OCI-LY7 (cell line): ENCODE results near the gene RNF149. TPM values are rescaled to one million over a fixed set of nuclear protein-coding genes. Genes with fewer than 3 reads are reported as not detected.
"Not testable (repeated sequence)": the region's sequence is repeated elsewhere in the genome, so short reads cannot be mapped to it uniquely, and the experiment has no call there.

Experiments
- BruUV-seq: library from RNA; stranded (reverse); fragments of 400-500 nt; replicated peaks from 2 replicates; lab custom pipeline; 2021; lab: Mats Ljungman, UMichigan
- CTCF ChIA-PET: fragments of 300-600 bp; sonication (Branson Sonifier 250); formaldehyde crosslinking; loops from one replicate; lab custom pipeline; 2022; ENCODE audit warnings: antibody characterized with exemption; ENCODE audit not compliant: unreplicated experiment; lab: Charles Lee
- POLR2A ChIA-PET: fragments of 300-600 bp; sonication (Branson Sonifier 250); formaldehyde crosslinking; loops from one replicate; lab custom pipeline; 2022; ENCODE audit warnings: antibody characterized with exemption; lab: Charles Lee
- DNase-seq: peaks from one replicate; pipeline ENCODE4 v3.0.0-alpha.2; 2015; ENCODE audit warnings: low spot score
- H2AFZ ChIP-seq: fragments of 200-600 bp; sonication (generic), shearing (Covaris generic); 2 replicates; pipeline ENCODE4 v1.6.1; 2014; ENCODE audit warnings: mild to moderate bottlenecking, antibody characterized with exemption, low read length, moderate library complexity
- H3K27ac ChIP-seq: fragments of 200-600 bp; sonication (generic); 2 replicates; pipeline ENCODE4 v1.5.1; 2014; ENCODE audit warnings: mixed run types, low read depth, mild to moderate bottlenecking, moderate library complexity, low read length, inconsistent platforms; ENCODE audit not compliant: poor library complexity, severe bottlenecking
- H3K36me3 ChIP-seq: fragments of 200-600 bp; sonication (generic); 2 replicates; pipeline ENCODE4 v1.6.1; 2014; ENCODE audit warnings: mild to moderate bottlenecking, antibody characterized with exemption, low read length, moderate library complexity, mixed read lengths; ENCODE audit not compliant: insufficient read depth
- H3K4me1 ChIP-seq: fragments of 200-600 bp; sonication (generic); 2 replicates; pipeline ENCODE4 v1.5.1; 2014; ENCODE audit warnings: mild to moderate bottlenecking, low read length; ENCODE audit not compliant: insufficient read depth, poor library complexity, severe bottlenecking
- H3K4me2 ChIP-seq: fragments of 200-600 bp; sonication (generic); 2 replicates; pipeline ENCODE4 v1.6.1; 2014; ENCODE audit warnings: mild to moderate bottlenecking, low read length
- H3K4me3 ChIP-seq: fragments of 200-600 bp; sonication (generic); 2 replicates; pipeline ENCODE4 v1.5.1; 2014; ENCODE audit warnings: mild to moderate bottlenecking, low read depth, low read length; ENCODE audit not compliant: poor library complexity, severe bottlenecking
- H3K79me2 ChIP-seq: fragments of 200-600 bp; sonication (generic); 2 replicates; pipeline ENCODE4 v1.6.1; 2016; ENCODE audit warnings: low read depth, mild to moderate bottlenecking, low read length, moderate library complexity, mixed read lengths; ENCODE audit not compliant: insufficient read depth
- H3K9me2 ChIP-seq: fragments of 200-600 bp; sonication (generic); 2 replicates; pipeline ENCODE4 v1.6.1; 2016; ENCODE audit warnings: mild to moderate bottlenecking, low read length, mixed read lengths; ENCODE audit not compliant: insufficient read depth
- H3K9me3 ChIP-seq: fragments of 200-600 bp; sonication (generic); 2 replicates; pipeline ENCODE4 v1.6.1; 2014; ENCODE audit warnings: mild to moderate bottlenecking, mixed run types, low read length, mixed read lengths
- H4K20me1 ChIP-seq: fragments of 200-600 bp; sonication (generic); 2 replicates; pipeline ENCODE4 v1.6.1; 2014; ENCODE audit warnings: mild to moderate bottlenecking, antibody characterized with exemption, low read length, moderate library complexity, mixed read lengths; ENCODE audit not compliant: insufficient read depth
- EZH2phosphoT487 ChIP-seq: fragments of 200-600 bp; sonication (generic); IDR thresholded peaks from 2 replicates; pipeline ENCODE4 v1.6.1; 2018; ENCODE audit warnings: low read depth, borderline replicate concordance, mild to moderate bottlenecking, mixed run types, antibody characterized with exemption, low read length, moderate library complexity, mixed read lengths
- intact Hi-C: fragments of 100-400 bp; cut with micrococcal nuclease; formaldehyde crosslinking; loops from one replicate; pipeline ENCODE4 v1.10.0; 2022; ENCODE audit not compliant: unreplicated experiment
- total RNA-seq, 2 experiments: library from RNA; depleted of rRNA in 1 of 2; stranded (reverse); fragments of >200 nt in 1 of 2; shearing (Covaris generic) in 1 of 2; gene quantifications; 2 replicates each; pipeline ENCODE4 v1.2.3, GENCODE V29; 2014 to 2022
- TF ChIP-seq, protein P1 (sequence below): fragments of 200-600 bp; sonication (generic); conservative IDR thresholded peaks from 2 replicates; pipeline ENCODE4 v1.5.1; 2014; ENCODE audit warnings: mild to moderate bottlenecking, antibody characterized with exemption, low read length, moderate library complexity, mixed read lengths

The RNF149 gene
- total RNA-seq, 2 experiments from 2014 or later, result 10.3 to 17.9 TPM

GRCh38 chr2:101240694-101241093 lies 67.8 kb downstream of the RNF149 start:
- H3K36me3 ChIP-seq, intact Hi-C loops, H4K20me1 ChIP-seq, BruUV-seq, H3K9me2 ChIP-seq, H3K27ac ChIP-seq, H3K4me1 ChIP-seq, H3K4me2 ChIP-seq, H3K4me3 ChIP-seq, H3K9me3 ChIP-seq, CTCF ChIA-PET, H3K79me2 ChIP-seq: not testable (repeated sequence)
- TF ChIP-seq, protein P1, sequence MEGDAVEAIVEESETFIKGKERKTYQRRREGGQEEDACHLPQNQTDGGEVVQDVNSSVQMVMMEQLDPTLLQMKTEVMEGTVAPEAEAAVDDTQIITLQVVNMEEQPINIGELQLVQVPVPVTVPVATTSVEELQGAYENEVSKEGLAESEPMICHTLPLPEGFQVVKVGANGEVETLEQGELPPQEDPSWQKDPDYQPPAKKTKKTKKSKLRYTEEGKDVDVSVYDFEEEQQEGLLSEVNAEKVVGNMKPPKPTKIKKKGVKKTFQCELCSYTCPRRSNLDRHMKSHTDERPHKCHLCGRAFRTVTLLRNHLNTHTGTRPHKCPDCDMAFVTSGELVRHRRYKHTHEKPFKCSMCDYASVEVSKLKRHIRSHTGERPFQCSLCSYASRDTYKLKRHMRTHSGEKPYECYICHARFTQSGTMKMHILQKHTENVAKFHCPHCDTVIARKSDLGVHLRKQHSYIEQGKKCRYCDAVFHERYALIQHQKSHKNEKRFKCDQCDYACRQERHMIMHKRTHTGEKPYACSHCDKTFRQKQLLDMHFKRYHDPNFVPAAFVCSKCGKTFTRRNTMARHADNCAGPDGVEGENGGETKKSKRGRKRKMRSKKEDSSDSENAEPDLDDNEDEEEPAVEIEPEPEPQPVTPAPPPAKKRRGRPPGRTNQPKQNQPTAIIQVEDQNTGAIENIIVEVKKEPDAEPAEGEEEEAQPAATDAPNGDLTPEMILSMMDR, result peak; percentile 71
- peak overlapping the region; percentile 53; the same call in 1 of the 2 replicates for H2AFZ ChIP-seq
- peak; percentile 37 for DNase-seq
- POLR2A ChIA-PET, result interaction anchor here (0.9 to 1.4 kb wide), 2 partner anchors 17 to 37 kb away, joined by 3 to 4 read pairs; no protein-coding TSS in a partner anchor

- H3K4me1 ChIP-seq, H3K4me2 ChIP-seq, H2AFZ ChIP-seq, H3K27ac ChIP-seq, H3K36me3 ChIP-seq, H3K79me2 ChIP-seq, H4K20me1 ChIP-seq, H3K9me2 ChIP-seq, H3K4me3 ChIP-seq, CTCF ChIA-PET, H3K9me3 ChIP-seq, intact Hi-C loops, DNase-seq, BruUV-seq: not testable (repeated sequence)
- POLR2A ChIA-PET, result interaction anchor here (1.3 kb wide), 1 partner anchor 9 kb away, joined by 3 read pairs; no protein-coding TSS in a partner anchor
Measured at GRCh38 chr2:101239760-101240118, 68.8 kb downstream of the RNF149 start.

GRCh38 chr2:101238930-101239759 lies 69.4 kb downstream of the RNF149 start:
- TF ChIP-seq, protein P1, result no peak
- TF ChIP-seq EZH2phosphoT487, result no peak
- Histone ChIP-seq H3K9me2 (no peaks in the 10 kb centered on the region), H3K4me2 (no peak overlapping the region), H3K36me3 (no peaks in the 10 kb centered on the region), H3K79me2 (no peaks in the 10 kb centered on the region), H2AFZ (no peak overlapping the region), H4K20me1 (no peaks in the 10 kb centered on the region), H3K4me3 (no peak overlapping the region), H3K4me1 (peaks cover 3% of the 10 kb centered on the region), H3K9me3 (no peaks in the 10 kb centered on the region), H3K27ac (no peak overlapping the region)
- no peak for DNase-seq
- intact Hi-C loops, result no loop called here
- BruUV-seq, result no TSS peak
- ChIA-PET POLR2A (interaction anchor here (1.3 kb wide), 1 partner anchor 8 kb away, joined by 3 read pairs; no protein-coding TSS in a partner anchor), CTCF (no interaction called here)

- CTCF ChIA-PET, H4K20me1 ChIP-seq, H3K79me2 ChIP-seq, H3K4me1 ChIP-seq, BruUV-seq, DNase-seq, H3K36me3 ChIP-seq, H3K27ac ChIP-seq, intact Hi-C loops, H3K4me3 ChIP-seq, H3K9me3 ChIP-seq, H3K9me2 ChIP-seq, H3K4me2 ChIP-seq, H2AFZ ChIP-seq: not testable (repeated sequence)
- POLR2A ChIA-PET, result interaction anchor here (0.7 kb wide), 1 partner anchor 11 kb away, joined by 3 read pairs; no protein-coding TSS in a partner anchor
Measured at GRCh38 chr2:101237944-101238343, 70.6 kb downstream of the RNF149 start.

GRCh38 chr2:101235956-101236355 lies 72.5 kb downstream of the RNF149 start:
- H4K20me1 ChIP-seq, H3K9me2 ChIP-seq, H3K79me2 ChIP-seq, H3K27ac ChIP-seq, H3K4me1 ChIP-seq, DNase-seq, H3K9me3 ChIP-seq, intact Hi-C loops, BruUV-seq, H3K36me3 ChIP-seq, H2AFZ ChIP-seq, H3K4me3 ChIP-seq, CTCF ChIA-PET, POLR2A ChIA-PET, H3K4me2 ChIP-seq: not testable (repeated sequence)
